ENCODE measurements around the gene MYO16.

GRCh38 chr13:108680011-108680410 lies 50.6 kb downstream of the MYO16 start:
- TF ChIP-seq CTCF (conservative IDR thresholded peaks at IDR 0.05 in 1 of 2, IDR thresholded peaks at IDR 0.05 in 1 of 2; ENCODE audit: low read depth in 1 of 2, low read length in 2 of 2) (no peak), EZH2 (IDR thresholded peaks at IDR 0.05; ENCODE audit: low read length, missing control alignments) (no peak)
